Measurements from ENCODE around the gene U2SURP. TPM values are rescaled to one million over a fixed set of nuclear protein-coding genes. Genes with fewer than 3 reads are reported as not detected.

U2SURP gene
- 100 to 1,000 TPM; 160 to 174 TPM for total RNA-seq

DNA sequence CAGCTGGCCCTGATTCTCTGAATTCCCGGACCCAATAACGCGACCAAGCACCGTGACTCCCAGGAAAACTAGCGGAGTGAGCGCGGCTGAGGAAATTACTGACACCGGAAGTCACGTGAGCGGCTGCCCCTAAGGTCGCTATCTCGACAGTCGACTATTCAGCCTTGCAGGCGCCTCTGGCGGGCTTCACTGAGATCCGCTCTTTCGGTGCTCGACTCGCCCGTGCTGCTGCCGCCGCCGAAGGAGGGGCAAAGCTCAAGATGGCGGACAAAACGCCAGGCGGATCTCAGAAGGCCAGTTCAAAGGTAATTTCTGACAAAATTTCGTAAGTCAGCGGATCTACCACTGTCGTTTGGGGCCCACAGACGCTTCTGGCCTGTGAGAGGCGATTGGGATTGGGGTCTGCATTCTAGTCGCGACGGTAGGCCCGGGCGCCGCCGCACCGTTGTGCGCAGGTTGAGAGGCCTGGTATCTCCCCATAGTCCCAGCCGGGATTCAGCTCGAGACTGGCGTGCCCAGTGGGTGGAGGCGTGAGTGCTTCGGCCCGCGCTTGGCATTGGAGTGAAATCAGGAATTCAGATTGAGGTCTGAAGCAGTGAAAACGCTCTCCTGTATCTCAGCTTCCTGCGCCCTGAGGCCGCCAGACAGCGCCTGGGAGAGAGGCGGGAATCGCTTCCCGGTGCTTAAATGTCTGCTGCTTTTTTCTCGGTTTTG, at the start of gene U2SURP:
U2SURP (plus strand) TSS at position 202 of the 714 bp plus-strand sequence; CDS start at position 261, 59 bp downstream.
- peaks cover 29% of the 10 kb centered on the region for H3K4me1 Mint-ChIP-seq (ENCODE audit: low read depth)
- peaks cover 4% of the 10 kb centered on the region for H3K27me3 Mint-ChIP-seq
- TF ChIP-seq, protein P1, sequence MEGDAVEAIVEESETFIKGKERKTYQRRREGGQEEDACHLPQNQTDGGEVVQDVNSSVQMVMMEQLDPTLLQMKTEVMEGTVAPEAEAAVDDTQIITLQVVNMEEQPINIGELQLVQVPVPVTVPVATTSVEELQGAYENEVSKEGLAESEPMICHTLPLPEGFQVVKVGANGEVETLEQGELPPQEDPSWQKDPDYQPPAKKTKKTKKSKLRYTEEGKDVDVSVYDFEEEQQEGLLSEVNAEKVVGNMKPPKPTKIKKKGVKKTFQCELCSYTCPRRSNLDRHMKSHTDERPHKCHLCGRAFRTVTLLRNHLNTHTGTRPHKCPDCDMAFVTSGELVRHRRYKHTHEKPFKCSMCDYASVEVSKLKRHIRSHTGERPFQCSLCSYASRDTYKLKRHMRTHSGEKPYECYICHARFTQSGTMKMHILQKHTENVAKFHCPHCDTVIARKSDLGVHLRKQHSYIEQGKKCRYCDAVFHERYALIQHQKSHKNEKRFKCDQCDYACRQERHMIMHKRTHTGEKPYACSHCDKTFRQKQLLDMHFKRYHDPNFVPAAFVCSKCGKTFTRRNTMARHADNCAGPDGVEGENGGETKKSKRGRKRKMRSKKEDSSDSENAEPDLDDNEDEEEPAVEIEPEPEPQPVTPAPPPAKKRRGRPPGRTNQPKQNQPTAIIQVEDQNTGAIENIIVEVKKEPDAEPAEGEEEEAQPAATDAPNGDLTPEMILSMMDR (IDR thresholded peaks at IDR 0.05) = no peak
- no peaks in the 10 kb centered on the region for H3K9me3 Mint-ChIP-seq
- ATAC-seq (peak; percentile 90), DNase-seq (peak; percentile 96)
- peak within 1 kb of the TSS; percentile 100 for H3K27ac Mint-ChIP-seq
- intact Hi-C loops (cut with micrococcal nuclease) = loop anchor here (5.0 kb wide), 2 partner anchors 424 to 554 kb away; partner anchors contain the start of genes ATR and XRN1
- CTCF ChIA-PET = interaction anchor here (0.7 to 3.4 kb wide), 10 partner anchors 9 to 974 kb away, joined by 3 to 18 read pairs (median 5); partner anchors contain the start of gene PLS1
- H3K36me3 Mint-ChIP-seq (ENCODE audit: low read depth) = peaks cover 17% of the 10 kb centered on the region
- peak within 1 kb of the TSS; percentile 92 for H3K4me3 Mint-ChIP-seq
- POLR2A ChIA-PET = interaction anchor here (0.6 to 2.6 kb wide), 25 partner anchors 10 to 1125 kb away, joined by 3 to 30 read pairs (median 4); partner anchors contain the start of genes ATR, DIPK2A, PLS1 and TRPC1

DNA sequence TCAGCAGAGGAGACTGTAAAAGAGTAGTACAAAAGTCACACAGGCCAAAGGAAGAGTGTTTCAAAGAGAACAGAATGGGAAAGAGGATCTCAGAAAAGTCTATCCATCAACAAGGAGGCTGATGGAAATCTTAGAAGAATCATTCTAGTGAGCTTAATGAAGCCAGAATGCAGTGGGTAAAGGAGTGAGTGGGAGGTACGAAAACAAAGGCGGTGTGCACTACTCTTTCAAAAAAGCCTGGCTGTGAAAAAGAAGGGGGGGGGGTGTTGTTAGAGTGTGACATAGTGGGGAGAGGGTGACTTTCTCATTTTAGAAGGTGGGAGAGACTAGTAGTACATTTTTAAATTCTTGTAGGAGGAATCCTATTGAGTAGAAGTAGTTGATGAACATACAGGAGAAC, 49.6 kb upstream of the U2SURP start:
- TF ChIP-seq, protein P1 (IDR thresholded peaks at IDR 0.05) = no peak
- ATAC-seq (no peak), DNase-seq (no peak)
- Mint-ChIP-seq H3K9me3 (no peaks in the 10 kb centered on the region), H3K27ac (no peak overlapping the region), H3K36me3 (ENCODE audit: low read depth) (no peaks in the 10 kb centered on the region), H3K4me1 (ENCODE audit: low read depth) (peaks cover 4% of the 10 kb centered on the region), H3K4me3 (no peak overlapping the region), H3K27me3 (peaks cover 39% of the 10 kb centered on the region)
- intact Hi-C loops (cut with micrococcal nuclease) = no loop called here
- POLR2A ChIA-PET = no interaction called here
- CTCF ChIA-PET = interaction anchor here (0.9 to 2.4 kb wide), 5 partner anchors 9 to 124 kb away, joined by 3 to 6 read pairs (median 3); no protein-coding TSS in a partner anchor

DNA sequence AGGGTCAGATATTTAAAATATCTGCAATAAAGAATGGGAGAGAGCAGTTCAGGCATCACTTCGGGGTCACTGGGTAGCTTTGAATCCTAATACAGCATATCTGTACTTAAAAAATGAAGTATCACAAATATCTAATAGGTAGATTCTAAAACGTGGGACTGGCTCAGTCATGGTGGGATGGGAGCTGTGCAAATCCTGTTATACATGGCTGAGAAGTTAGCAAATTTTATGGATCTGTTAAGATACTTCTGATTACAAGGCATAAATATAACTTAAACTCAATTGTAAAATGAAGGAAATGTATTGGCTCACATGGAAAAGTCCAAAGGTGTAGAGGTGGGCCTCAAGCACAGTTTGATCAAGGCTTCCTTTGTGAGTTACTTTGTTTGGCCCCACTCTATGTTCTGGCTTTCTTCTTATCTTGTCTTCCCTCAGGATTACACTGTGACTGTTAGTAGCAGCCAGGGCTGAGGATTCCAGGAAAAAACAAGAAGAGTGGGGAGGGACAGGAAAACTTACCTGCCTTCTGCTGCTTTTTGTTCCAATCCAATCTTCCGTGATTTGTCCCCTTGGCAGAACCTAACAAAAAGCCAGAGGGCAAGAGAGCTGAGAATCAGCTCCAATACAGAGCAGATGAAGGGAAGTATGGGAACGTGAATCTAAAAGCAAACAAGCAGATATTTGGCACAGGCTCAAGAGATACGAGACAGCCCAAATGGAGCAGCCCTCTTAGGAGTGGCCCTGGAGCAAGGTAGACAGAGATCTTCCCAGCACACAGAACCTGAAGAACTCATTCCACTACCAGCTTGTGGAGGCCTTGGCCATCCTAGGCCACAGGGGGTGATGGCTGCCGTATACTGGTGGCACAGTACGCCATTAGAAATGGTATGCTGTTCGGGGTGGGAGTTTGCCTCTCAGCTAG, 48.8 kb upstream of the U2SURP start:
- ATAC-seq (no peak), DNase-seq (no peak)
- H3K9me3 Mint-ChIP-seq = no peaks in the 10 kb centered on the region
- no peak overlapping the region for H3K4me3 Mint-ChIP-seq
- H3K27ac Mint-ChIP-seq = no peak overlapping the region
- no peaks in the 10 kb centered on the region for H3K36me3 Mint-ChIP-seq (ENCODE audit: low read depth)
- POLR2A ChIA-PET = no interaction called here
- TF ChIP-seq, protein P1 (IDR thresholded peaks at IDR 0.05) = no peak
- intact Hi-C loops (cut with micrococcal nuclease) = no loop called here
- CTCF ChIA-PET = interaction anchor here (0.8 to 1.8 kb wide), 4 partner anchors 8 to 123 kb away, joined by 3 to 4 read pairs (median 3); no protein-coding TSS in a partner anchor
- peaks cover 40% of the 10 kb centered on the region for H3K27me3 Mint-ChIP-seq
- peaks cover 3% of the 10 kb centered on the region for H3K4me1 Mint-ChIP-seq (ENCODE audit: low read depth)

DNA sequence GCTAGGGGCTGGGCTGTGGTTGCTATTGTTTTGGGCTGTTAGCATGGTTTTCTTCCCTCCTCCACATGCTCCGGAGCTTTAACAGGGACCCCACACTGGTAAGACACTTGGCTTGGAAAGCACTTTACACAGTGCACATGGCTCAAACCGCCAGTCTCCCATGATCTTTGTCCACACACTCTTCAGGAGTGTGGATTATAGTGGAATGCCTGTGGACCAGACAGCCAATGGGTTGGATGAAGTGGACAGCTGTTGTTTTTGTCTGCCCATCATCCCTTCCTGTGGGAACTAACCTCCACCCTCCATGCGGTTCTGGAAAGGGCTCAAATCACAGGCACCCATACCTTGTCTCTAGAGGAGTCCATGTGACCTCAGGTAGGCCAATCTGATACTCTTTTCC, 47.9 kb upstream of the U2SURP start:
- Mint-ChIP-seq H3K4me1 (ENCODE audit: low read depth) (no peaks in the 10 kb centered on the region), H3K4me3 (no peak overlapping the region), H3K27me3 (peaks cover 33% of the 10 kb centered on the region), H3K27ac (no peak overlapping the region), H3K9me3 (no peaks in the 10 kb centered on the region), H3K36me3 (ENCODE audit: low read depth) (no peaks in the 10 kb centered on the region)
- ChIA-PET POLR2A (no interaction called here), CTCF (interaction anchor here (0.8 kb wide), 1 partner anchor 124 kb away, joined by 3 read pairs; no protein-coding TSS in a partner anchor)
- TF ChIP-seq, protein P1 (IDR thresholded peaks at IDR 0.05) = no peak
- ATAC-seq = no peak
- no peak for DNase-seq
- intact Hi-C loops (cut with micrococcal nuclease) = no loop called here
